ENCODE data around the gene TBC1D9B. TPM values are rescaled to one million over a fixed set of nuclear protein-coding genes. Genes with fewer than 3 reads are reported as not detected.
A peak's percentile ranks its signal among the peaks of the same experiment; 100 is the strongest.

Gene TBC1D9B
- total and polyA plus RNA-seq, 2 of the 13 experiments (the other 11 are each of a cell fraction or from before 2014, with no cell fraction given), result 35.0 to 50.0 TPM

- TF ChIP-seq ZNF460 (CRISPR knock-in tag; IDR thresholded peaks at IDR 0.05; ENCODE audit: borderline replicate concordance) (no peak), HOXA7 (CRISPR knock-in tag; IDR thresholded peaks at IDR 0.05) (no peak), ZNF720 (CRISPR knock-in tag; IDR thresholded peaks at IDR 0.05) (no peak), ZNF572 (CRISPR knock-in tag; IDR thresholded peaks at IDR 0.05) (no peak), GATAD2A (CRISPR knock-in tag; IDR thresholded peaks at IDR 0.05) (no peak)
Observed at GRCh38 chr5:179930788-179931473, 23.2 kb upstream of the TBC1D9B start (continued).

- CTCF ChIA-PET (ENCODE audit: low intra/inter-chr PET ratio, low total read pairs), result no interaction called here
- 67% methylated on average over 7 of the region's 7 CpGs for whole genome bisulfite sequencing (ENCODE audit: low lambda C conversion rate)
- no peak for DNase-seq (ENCODE audit: low spot score)
- Histone ChIP-seq H3K9me3 (ENCODE audit: low read length) (no peaks in the 10 kb centered on the region), H4K20me1 (ENCODE audit: insufficient read depth, low read length) (no peaks in the 10 kb centered on the region), H2AFZ (ENCODE audit: low read length) (no peak overlapping the region), H3K4me2 (ENCODE audit: low read depth, low read length) (no peak overlapping the region), H3K9ac (ENCODE audit: insufficient read depth, low read depth, low read length) (no peak overlapping the region), H3K27me3 (ENCODE audit: control insufficient read depth in 1 of 2, insufficient read depth in 2 of 2, low read length in 2 of 2) (no peaks in the 10 kb centered on the region), H3K36me3 (replicated peaks in 1 of 2; ENCODE audit: control insufficient read depth in 1 of 2, insufficient read depth in 2 of 2, low read length in 2 of 2) (no peaks in the 10 kb centered on the region), H3K79me2 (ENCODE audit: insufficient read depth, low read length) (no peaks in the 10 kb centered on the region), H3K4me3 (replicated peaks in 1 of 3; ENCODE audit: insufficient read depth in 1 of 3, low read depth in 2 of 3, low read length in 3 of 3) (no peak overlapping the region), H3K27ac (ENCODE audit: extremely low read length, insufficient read depth, low read length) (no peak overlapping the region), H3K4me1 (ENCODE audit: insufficient read depth, low read length) (no peaks in the 10 kb centered on the region)
- FAIRE-seq, result no peak
- ATAC-seq, result no peak
- TF ChIP-seq CREM (IDR thresholded peaks at IDR 0.05) (no peak), CREM (CRISPR knock-in tag; IDR thresholded peaks at IDR 0.05) (no peak), CEBPB (IDR thresholded peaks at IDR 0.05; ENCODE audit: borderline replicate concordance, low read depth, low read length) (0 out of 2 replicates have a peak, but pooled peaks have one; percentile 23), YEATS4 (CRISPR knock-in tag; IDR thresholded peaks at IDR 0.05; ENCODE audit: borderline replicate concordance) (no peak)
- in situ Hi-C loops (cut with HindIII; ENCODE audit: extremely low pct_ligation_motif_present, low pct_unique_long_range_greater_than_20kb), result no loop called here
- intact Hi-C loops (cut with micrococcal nuclease; ENCODE audit: unreplicated experiment), result no loop called here
- POLR2A ChIA-PET, result no interaction called here
- no TSS peak for BruUV-seq (replicated peaks)
Observed at GRCh38 chr5:179927824-179928223, 20.1 kb upstream of the TBC1D9B start.

Measured in HepG2 (cell line).